Prostate gland (tissue), 2 donors: ENCODE results near the gene PPFIA1.

Source experiments
- CTCF ChIP-seq, 4 experiments: fragments of 200-600 bp in 2 of 4; fragments of 450-650 bp in 2 of 4; sonication (generic) in 2 of 4; IDR thresholded peaks; 1 replicate in 3 of 4; 2 replicates in 1 of 4; pipeline ENCODE4 v1.5.1; 2016 to 2019; ENCODE audit warnings: antibody characterized with exemption in 4 of 4, mild to moderate bottlenecking in 2 of 4, moderate library complexity in 2 of 4
- POLR2A ChIP-seq: fragments of 450-650 bp; IDR thresholded peaks from one replicate; pipeline ENCODE4 v1.6.1; 2016; ENCODE audit warnings: antibody characterized with exemption, mild to moderate bottlenecking
- POLR2AphosphoS5 ChIP-seq: sonication (generic); formaldehyde crosslinking; IDR thresholded peaks from one replicate; pipeline ENCODE4 v1.6.1; 2017; ENCODE audit warnings: antibody characterized with exemption

GRCh38 chr11:70422692-70423522 lies 152.4 kb downstream of the PPFIA1 start:
- TF ChIP-seq CTCF (IDR thresholded peaks at IDR 0.05) (no peak), POLR2A (no peak), POLR2AphosphoS5 (no peak)
